K562 (cell line): ENCODE measurements around the gene TXNRD2. TPM values are rescaled to one million over a fixed set of nuclear protein-coding genes. Genes with fewer than 3 reads are reported as not detected.

Experiments
- ADNP ChIP-seq: fragments of 200-800 bp; sonication (Bioruptor generic); IDR thresholded peaks from 2 replicates; pipeline ENCODE4 v1.6.1; 2016; ENCODE audit warnings: missing genetic modification characterization, missing compliant biosample characterization
- CBX5 ChIP-seq: IDR thresholded peaks from 2 replicates; pipeline ENCODE4 v1.6.1; 2014; ENCODE audit warnings: low read depth, borderline replicate concordance
- CSDE1 ChIP-seq, 2 experiments: fragments of 450-650 bp; IDR thresholded peaks; 2 replicates each; pipeline ENCODE4 v1.6.1; 2016; ENCODE audit warnings: mild to moderate bottlenecking in 1 of 2
- DNMT1 ChIP-seq: fragments of 450-650 bp; IDR thresholded peaks from 2 replicates; pipeline ENCODE4 v1.6.1; 2016; ENCODE audit warnings: antibody characterized with exemption, mild to moderate bottlenecking
- HCFC1 ChIP-seq: IDR thresholded peaks from 2 replicates; pipeline ENCODE4 v1.6.1; 2012; ENCODE audit warnings: low read depth, low read length, improper control_type of control experiment
- MLX ChIP-seq, 2 experiments: fragments of 450-650 bp in 1 of 2; sonication (generic) in 1 of 2; formaldehyde crosslinking; conservative IDR thresholded peaks; 2 replicates each; pipeline versions ENCODE4 v1.4.0 to v1.8.1; 2020 to 2022; ENCODE audit warnings: mild to moderate bottlenecking in 1 of 2, missing genetic modification reagents in 1 of 2
- NFIC ChIP-seq: fragments of 450-650 bp; IDR thresholded peaks from 2 replicates; pipeline ENCODE4 v1.6.1; 2017; ENCODE audit warnings: mild to moderate bottlenecking, inconsistent platforms
- NRF1 ChIP-seq, 2 experiments: fragments of 450-650 bp; IDR thresholded peaks in 1 of 2; conservative IDR thresholded peaks in 1 of 2; 2 replicates each; pipeline ENCODE4 v1.6.1; 2014; ENCODE audit warnings: mild to moderate bottlenecking in 2 of 2
- SRF ChIP-seq, 2 experiments: fragments of 250-450, 450-650 bp in 1 of 2; sonication (Bioruptor Pico) in 1 of 2; sonication (generic) in 1 of 2; formaldehyde crosslinking; IDR thresholded peaks; 2 replicates each; pipeline versions ENCODE4 v1.5.0 to v1.5.1; 2020 to 2022; ENCODE audit warnings: mild to moderate bottlenecking in 1 of 2, missing genetic modification reagents in 1 of 2
- ZBTB40 ChIP-seq, 2 experiments: fragments of 450-650 bp in 1 of 2; sonication (generic) in 1 of 2; formaldehyde crosslinking in 1 of 2; IDR thresholded peaks; 2 replicates each; pipeline versions ENCODE4 v1.7.1 to v1.9.0; 2016 to 2022; ENCODE audit warnings: inconsistent platforms in 1 of 2, mild to moderate bottlenecking in 1 of 2, missing genetic modification reagents in 1 of 2
- ZBTB5 ChIP-seq: fragments of 450-650 bp; IDR thresholded peaks from 2 replicates; pipeline ENCODE4 v1.6.1; 2017; ENCODE audit warnings: antibody characterized with exemption
- ZBTB7A ChIP-seq: IDR thresholded peaks from 2 replicates; pipeline ENCODE4 v1.6.1; 2011; ENCODE audit warnings: low read depth, mild to moderate bottlenecking, low read length, moderate library complexity, borderline replicate concordance; ENCODE audit not compliant: control insufficient read depth
- ZC3H8 ChIP-seq: fragments of 450-650 bp; IDR thresholded peaks from 2 replicates; pipeline ENCODE4 v1.6.1; 2017
- ZFP91 ChIP-seq: sonication (generic); formaldehyde crosslinking; IDR thresholded peaks from 2 replicates; pipeline ENCODE4 v1.8.0; 2022; ENCODE audit warnings: mild to moderate bottlenecking, missing genetic modification reagents
- ZNF146 ChIP-seq: IDR thresholded peaks from one replicate; pipeline ENCODE4 v1.6.1; 2018; ENCODE audit warnings: missing compliant biosample characterization; ENCODE audit not compliant: unreplicated experiment
- polyA plus RNA-seq, 8 experiments: library from polyadenylated mRNA; depleted of rRNA in 4 of 8; stranded (reverse) in 5 of 8; unstranded in 3 of 8; fragments of >200 nt; fragmentation: Nextera tagmentation in 2 of 8; fragmentation: Illumina TruSeq in 1 of 8; extraction: Ambion mirVana in 2 of 8; extraction: Trizol in 1 of 8; gene quantifications; 2 replicates each; pipeline versions ENCODE4 v1.2.1 to v1.2.3, GENCODE V29; 2011 to 2014; ENCODE audit warnings: inconsistent platforms in 1 of 8, missing spikeins in 1 of 8
- total RNA-seq, 7 experiments: library from RNA; depleted of rRNA in 6 of 7; stranded (reverse); fragments of >200 nt in 6 of 7; fragmentation: Illumina TruSeq in 2 of 7; extraction: Trizol in 2 of 7; gene quantifications; 2 replicates each; pipeline versions ENCODE4 v1.2.1 to v1.2.3, GENCODE V29; 2011 to 2021; ENCODE audit warnings: low replicate concordance in 1 of 7

The TXNRD2 gene
- total and polyA plus RNA-seq, 9 of the 15 experiments (the other 6 are each of a cell fraction or from before 2014, with no cell fraction given), result 3.3 to 80.2 (median 49.4) TPM

GRCh38 chr22:19828035-19828401 is 113.6 kb downstream of the TXNRD2 start (continued):
- TF ChIP-seq HCFC1 (no peak), ZBTB7A (no peak), NRF1 (conservative IDR thresholded peaks at IDR 0.05 in 1 of 2, IDR thresholded peaks at IDR 0.05 in 1 of 2) (0 out of 4 replicates have a peak, but pooled peaks of 1 of the 2 experiments have one; percentile 13), ZBTB40 (IDR thresholded peaks at IDR 0.05) (peak; percentile 19; the same call in 1 of the 2 replicates), ZBTB40 (CRISPR knock-in tag; IDR thresholded peaks at IDR 0.05) (no peak), ZFP91 (CRISPR knock-in tag) (no peak), SRF (CRISPR knock-in tag; IDR thresholded peaks at IDR 0.05) (0 out of 4 replicates have a peak, but pooled peaks of 1 of the 2 experiments have one; percentile 17), ADNP (tag) (no peak), ZNF146 (no peak), DNMT1 (0 out of 2 replicates have a peak, but pooled peaks have one; percentile 74), MLX (CRISPR knock-in tag; conservative IDR thresholded peaks at IDR 0.05) (no peak), NFIC (peak; percentile 81), CBX5 (no peak), ZBTB5 (0 out of 2 replicates have a peak, but pooled peaks have one; percentile 10), ZC3H8 (peak; percentile 20; the same call in 1 of the 2 replicates), CSDE1 (IDR thresholded peaks at IDR 0.05) (0 out of 4 replicates have a peak, but pooled peaks of 1 of the 2 experiments have one; percentile 14)
